Activated gamma-delta T cell treated with Interleukin-2 at 50 U/mL for 16 hours (primary cell): Measurements from ENCODE around the gene TRPV5.

ENCODE experiments used
- DNase-seq: peaks from one replicate; pipeline ENCODE4 v3.0.0-alpha.2; 2020

The TRPV5 gene

GRCh38 chr7:142868188-142868985, 65.2 kb downstream of the TRPV5 start:
- no peak for DNase-seq

- DNase-seq: no peak
Measured at GRCh38 chr7:142867398-142868187, 66.0 kb downstream of the TRPV5 start.

GRCh38 chr7:142867097-142867378, 66.5 kb downstream of the TRPV5 start:
- DNase-seq: no peak

- no peak for DNase-seq
Measured at GRCh38 chr7:142866361-142867096, 67.0 kb downstream of the TRPV5 start.

GRCh38 chr7:142865766-142866165, 67.8 kb downstream of the TRPV5 start:
- DNase-seq: no peak

- DNase-seq: no peak
Measured at GRCh38 chr7:142864980-142865747, 68.4 kb downstream of the TRPV5 start.

GRCh38 chr7:142863891-142864685, 69.5 kb downstream of the TRPV5 start:
- DNase-seq: no peak

- no peak for DNase-seq
Measured at GRCh38 chr7:142862786-142863400, 70.7 kb downstream of the TRPV5 start.

GRCh38 chr7:142862351-142862750, 71.2 kb downstream of the TRPV5 start:
- no peak for DNase-seq

- DNase-seq: no peak
Measured at GRCh38 chr7:142860968-142861367, 72.6 kb downstream of the TRPV5 start.

- DNase-seq: no peak
Measured at GRCh38 chr7:142859829-142860228, 73.7 kb downstream of the TRPV5 start.

- DNase-seq: no peak
Measured at GRCh38 chr7:142859411-142859810, 74.1 kb downstream of the TRPV5 start.
